Right lobe of liver (tissue), 4 donors: Measurements from ENCODE around the gene C6orf89.

Source experiments
- CTCF ChIP-seq, 4 donors: fragments of 200-600 bp in 3 of 4; fragments of 450-650 bp in 1 of 4; IDR thresholded peaks; one replicate each; pipeline versions ENCODE4 v1.5.1 to v1.8.0; 2016 to 2022; ENCODE audit warnings: antibody characterized with exemption in 4 of 4, mild to moderate bottlenecking in 2 of 4
- POLR2A ChIP-seq: fragments of 450-650 bp; IDR thresholded peaks from one replicate; pipeline ENCODE4 v1.6.1; 2017; ENCODE audit warnings: antibody characterized with exemption, mild to moderate bottlenecking
- donor health status: DM: no; HTN: no; CAD: no.
- donor health status: DM: no; HTN: no; CAD: no.
- donor health status: DM: no; HTN: yes; CAD: no.

DNA sequence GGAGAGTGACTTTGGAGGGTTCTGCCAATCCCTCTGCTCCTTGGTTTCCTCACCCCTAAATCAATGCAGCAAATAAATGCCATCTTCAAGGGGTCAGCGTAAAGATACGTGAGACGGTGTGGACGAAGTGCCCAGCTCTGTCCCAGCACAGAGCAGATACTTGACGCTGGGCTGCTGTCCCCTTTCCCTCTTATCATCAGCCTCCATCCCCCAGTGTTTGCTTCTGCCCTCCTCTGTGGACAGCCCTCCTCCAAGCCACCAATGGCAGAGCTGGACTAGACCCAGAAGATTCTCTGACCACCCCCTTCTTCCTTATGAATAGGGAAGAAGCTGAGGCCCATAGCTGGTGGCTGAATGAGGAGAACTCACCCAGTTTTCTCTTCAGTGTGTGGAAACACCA is 51.1 kb downstream of the C6orf89 start:
- no peak for TF ChIP-seq CTCF (IDR thresholded peaks at IDR 0.05)
- no peak for TF ChIP-seq POLR2A
